H1 (cell line): Measurements from ENCODE around the gene LRFN3. TPM values are rescaled to one million over a fixed set of nuclear protein-coding genes. Genes with fewer than 3 reads are reported as not detected.

Experiments
- CTCF ChIA-PET: fragments of 300-600 bp; sonication (Branson Sonifier 250); formaldehyde crosslinking; loops from one replicate; lab custom pipeline; 2021; ENCODE audit not compliant: partially characterized antibody; lab: Charles Lee
- POLR2A ChIA-PET: fragments of 300-600 bp; sonication (Branson Sonifier 250); formaldehyde crosslinking; loops from one replicate; lab custom pipeline; 2021; ENCODE audit warnings: inconsistent platforms; ENCODE audit not compliant: partially characterized antibody; lab: Charles Lee
- DNase-seq, 2 experiments: peaks; one replicate each; pipeline versions ENCODE4 v3.0.0 to v3.0.0-alpha.2; 2010 to 2022; ENCODE audit warnings: low spot score in 2 of 2, low read depth in 1 of 2, mixed read lengths in 1 of 2
- FAIRE-seq: peaks from 2 replicates; lab custom pipeline; 2011; peaks lifted over from hg19 to GRCh38; lab: Jason Lieb, UNC
- H2AFZ ChIP-seq: 2 replicates; pipeline ENCODE4 v1.8.1; 2012; ENCODE audit warnings: low read length, inconsistent platforms
- H2AK5ac ChIP-seq: 2 replicates; pipeline ENCODE4 v1.6.1; 2013; ENCODE audit warnings: low read depth, low read length
- H2BK120ac ChIP-seq: replicated peaks from 2 replicates; pipeline ENCODE3; 2013; ENCODE audit warnings: low read depth, low read length, inconsistent platforms
- H2BK12ac ChIP-seq: 2 replicates; pipeline ENCODE4 v1.6.1; 2013; ENCODE audit warnings: low read depth, low read length
- H2BK15ac ChIP-seq: 2 replicates; pipeline ENCODE4 v1.6.1; 2013; ENCODE audit warnings: low read length
- H2BK20ac ChIP-seq: 2 replicates; pipeline ENCODE4 v1.6.1; 2013; ENCODE audit warnings: low read length
- H2BK5ac ChIP-seq: 2 replicates; pipeline ENCODE4 v1.6.1; 2013; ENCODE audit warnings: low read depth, low read length
- H3K14ac ChIP-seq: 2 replicates; pipeline ENCODE4 v1.6.1; 2013; ENCODE audit warnings: inconsistent platforms; ENCODE audit not compliant: insufficient read length
- H3K18ac ChIP-seq: 2 replicates; pipeline ENCODE4 v1.6.1; 2013; ENCODE audit warnings: low read length; ENCODE audit errors: extremely low read depth
- H3K23ac ChIP-seq: 2 replicates; pipeline ENCODE4 v1.6.1; 2013; ENCODE audit warnings: inconsistent platforms; ENCODE audit not compliant: insufficient read length
- H3K23me2 ChIP-seq: 2 replicates; pipeline ENCODE4 v1.6.1; 2013; ENCODE audit warnings: low read depth, low read length
- H3K27ac ChIP-seq: 2 replicates; pipeline ENCODE4 v1.6.1; 2011; ENCODE audit warnings: low read depth, low read length, inconsistent platforms
- H3K27me3 ChIP-seq, 4 experiments: replicated peaks in 1 of 4; 1 replicate in 1 of 4; 2 replicates in 3 of 4; pipeline versions ENCODE4 v1.6.1 to v1.8.1; 2011 to 2013; ENCODE audit warnings: low read length in 3 of 4, mild to moderate bottlenecking in 3 of 4, inconsistent platforms in 2 of 4, mixed read lengths in 2 of 4, moderate library complexity in 1 of 4; ENCODE audit not compliant: control insufficient read depth in 3 of 4, insufficient read depth in 3 of 4; ENCODE audit errors: extremely low read depth in 1 of 4
- H3K36me3 ChIP-seq, 4 experiments: 2 replicates each; pipeline versions ENCODE4 v1.6.1 to v1.8.1; 2011 to 2013; ENCODE audit warnings: mild to moderate bottlenecking in 4 of 4, low read length in 3 of 4, moderate library complexity in 2 of 4, control low read depth in 1 of 4, inconsistent platforms in 1 of 4; ENCODE audit not compliant: insufficient read depth in 4 of 4, control insufficient read depth in 2 of 4
- H3K4ac ChIP-seq: replicated peaks from 2 replicates; pipeline ENCODE3; 2013; ENCODE audit warnings: low read length, low read depth, mixed read lengths, inconsistent platforms; ENCODE audit not compliant: insufficient read length
- H3K4me1 ChIP-seq, 4 experiments: replicated peaks in 1 of 4; 1 replicate in 1 of 4; 2 replicates in 3 of 4; pipeline versions ENCODE4 v1.6.1 to v1.8.1; 2011 to 2013; ENCODE audit warnings: low read length in 3 of 4, inconsistent platforms in 2 of 4, mixed read lengths in 1 of 4; ENCODE audit not compliant: insufficient read depth in 4 of 4, control insufficient read depth in 3 of 4
- H3K4me2 ChIP-seq, 2 experiments: 2 replicates each; pipeline versions ENCODE4 v1.6.1 to v1.8.1; 2011 to 2013; ENCODE audit warnings: low read depth in 2 of 2, low read length in 2 of 2, control low read depth in 1 of 2, inconsistent platforms in 1 of 2, mild to moderate bottlenecking in 1 of 2; ENCODE audit not compliant: insufficient read depth in 1 of 2
- H3K4me3 ChIP-seq, 4 experiments: fragments of 200-600, 300-600 bp in 1 of 4; sonication (generic), shearing (Covaris generic), sonication (Bioruptor Twin) in 1 of 4; 2 replicates each; pipeline versions ENCODE4 v1.5.1 to v1.8.1; 2011 to 2016; ENCODE audit warnings: low read length in 4 of 4, low read depth in 3 of 4, control low read depth in 2 of 4, inconsistent platforms in 2 of 4, mild to moderate bottlenecking in 2 of 4, mixed read lengths in 1 of 4, moderate library complexity in 1 of 4; ENCODE audit not compliant: insufficient read depth in 2 of 4; ENCODE audit errors: extremely low read depth in 1 of 4
- H3K56ac ChIP-seq: replicated peaks from 2 replicates; pipeline ENCODE3; 2013; ENCODE audit warnings: low read depth, mild to moderate bottlenecking, mixed read lengths, low read length, inconsistent platforms; ENCODE audit not compliant: insufficient read length
- H3K79me1 ChIP-seq: 2 replicates; pipeline ENCODE4 v1.6.1; 2013; ENCODE audit warnings: low read depth, low read length, control low read depth
- H3K79me2 ChIP-seq, 2 experiments: 2 replicates each; pipeline versions ENCODE4 v1.6.1 to v1.8.1; 2012 to 2013; ENCODE audit warnings: low read length in 2 of 2, mild to moderate bottlenecking in 2 of 2, inconsistent platforms in 1 of 2; ENCODE audit not compliant: insufficient read depth in 2 of 2, control insufficient read depth in 1 of 2
- H3K9ac ChIP-seq, 4 experiments: replicated peaks in 1 of 4; 1 replicate in 1 of 4; 2 replicates in 3 of 4; pipeline versions ENCODE4 v1.6.1 to v1.8.1; 2011 to 2013; ENCODE audit warnings: low read depth in 3 of 4, low read length in 3 of 4, control low read depth in 2 of 4, mild to moderate bottlenecking in 2 of 4, moderate library complexity in 2 of 4, inconsistent platforms in 1 of 4; ENCODE audit errors: extremely low read depth in 1 of 4
- H3K9me3 ChIP-seq, 2 experiments: 2 replicates each; pipeline versions ENCODE4 v1.6.1 to v1.8.1; 2012 to 2013; ENCODE audit warnings: mild to moderate bottlenecking in 2 of 2, moderate library complexity in 2 of 2, control low read depth in 1 of 2, inconsistent platforms in 1 of 2, low read depth in 1 of 2, low read length in 1 of 2, mixed read lengths in 1 of 2; ENCODE audit not compliant: insufficient read depth in 2 of 2
- H4K20me1 ChIP-seq, 2 experiments: replicated peaks in 1 of 2; 2 replicates each; pipeline versions ENCODE3 to v1.8.1; 2011 to 2013; ENCODE audit warnings: inconsistent platforms in 2 of 2, low read length in 2 of 2, mild to moderate bottlenecking in 1 of 2; ENCODE audit not compliant: insufficient read depth in 2 of 2, control insufficient read depth in 1 of 2
- H4K5ac ChIP-seq: 2 replicates; pipeline ENCODE4 v1.6.1; 2013; ENCODE audit warnings: low read length, low read depth, mixed read lengths, inconsistent platforms; ENCODE audit not compliant: insufficient read length
- H4K8ac ChIP-seq: 2 replicates; pipeline ENCODE4 v1.8.0; 2013; ENCODE audit warnings: mild to moderate bottlenecking, moderate library complexity, low read length, inconsistent platforms; ENCODE audit not compliant: insufficient read depth; ENCODE audit errors: extremely low read depth
- H4K91ac ChIP-seq: replicated peaks from 2 replicates; pipeline ENCODE3; 2013; ENCODE audit warnings: low read length, mixed read lengths, inconsistent platforms; ENCODE audit not compliant: insufficient read length
- FOSL1 ChIP-seq: IDR thresholded peaks from 2 replicates; pipeline ENCODE4 v1.6.1; 2011; ENCODE audit warnings: mild to moderate bottlenecking, low read depth, low read length, moderate library complexity; ENCODE audit not compliant: insufficient read depth
- JUN ChIP-seq: IDR thresholded peaks from 2 replicates; pipeline ENCODE4 v1.6.1; 2011; ENCODE audit warnings: low read depth, mild to moderate bottlenecking, improper control_type of control experiment, low read length
- MAFK ChIP-seq: IDR thresholded peaks from 2 replicates; pipeline ENCODE4 v1.6.1; 2012; ENCODE audit warnings: low read depth, mild to moderate bottlenecking, improper control_type of control experiment, low read length
- POLR2AphosphoS5 ChIP-seq: IDR thresholded peaks from 2 replicates; pipeline ENCODE4 v1.6.1; 2011; ENCODE audit warnings: low read depth, low read length
- SIRT6 ChIP-seq: IDR thresholded peaks from one replicate; pipeline ENCODE4 v1.7.1; 2012; ENCODE audit warnings: low read length, inconsistent platforms
- ZNF274 ChIP-seq: IDR thresholded peaks from 2 replicates; pipeline ENCODE4 v1.7.0; 2012; ENCODE audit warnings: low read length, borderline replicate concordance; ENCODE audit errors: extremely low read depth
- WGBS, 2 experiments: shearing (Covaris generic) in 1 of 2; methylation state at CpG; one replicate each; pipeline versions ENCODE4 v1.1.6 to v1.1.7; 2013 to 2015; ENCODE audit warnings: low lambda C conversion rate in 2 of 2, mixed read lengths in 2 of 2, inconsistent platforms in 1 of 2, low coverage in 1 of 2, missing lambda C conversion rate in 1 of 2; ENCODE audit not compliant: insufficient replicate concordance in 2 of 2, insufficient coverage in 1 of 2, insufficient read length in 1 of 2; ENCODE audit errors: extremely low coverage in 1 of 2, missing lambda C conversion rate in 1 of 2; 5-methylcytosine and 5-hydroxymethylcytosine counted together
- polyA plus RNA-seq, 7 experiments: library from polyadenylated mRNA; depleted of rRNA in 3 of 7; stranded (reverse) in 5 of 7; unstranded in 2 of 7; fragments of >200 nt in 5 of 7; fragments of 200-250 nt in 2 of 7; gene quantifications; 1 replicate in 5 of 7; 2 replicates in 1 of 7; 4 replicates in 1 of 7; pipeline versions ENCODE4 v1.2.1 to v1.2.3, GENCODE V29; 2011 to 2013; ENCODE audit warnings: missing spikeins in 2 of 7, mixed read lengths in 2 of 7
- total RNA-seq: library from RNA; stranded (reverse); fragmentation: NEBNext Ultra II Directional; extraction: Animal tissue kit (Norgen Biotek cat#: 25700); gene quantifications from 2 replicates; pipeline ENCODE4 v1.2.1, GENCODE V29; 2021
- TF ChIP-seq, protein P1 (sequence below): IDR thresholded peaks from 2 replicates; pipeline ENCODE4 v1.6.1; 2011; ENCODE audit warnings: low read length, improper control_type of control experiment
- TF ChIP-seq, protein P2 (sequence below): IDR thresholded peaks from 2 replicates; pipeline ENCODE4 v1.6.1; 2012; ENCODE audit warnings: inconsistent platforms

LRFN3 gene
- total and polyA plus RNA-seq, 2 of the 8 experiments (the other 6 are each of a cell fraction or from before 2014, with no cell fraction given) = 4.6 to 16.8 TPM

DNA sequence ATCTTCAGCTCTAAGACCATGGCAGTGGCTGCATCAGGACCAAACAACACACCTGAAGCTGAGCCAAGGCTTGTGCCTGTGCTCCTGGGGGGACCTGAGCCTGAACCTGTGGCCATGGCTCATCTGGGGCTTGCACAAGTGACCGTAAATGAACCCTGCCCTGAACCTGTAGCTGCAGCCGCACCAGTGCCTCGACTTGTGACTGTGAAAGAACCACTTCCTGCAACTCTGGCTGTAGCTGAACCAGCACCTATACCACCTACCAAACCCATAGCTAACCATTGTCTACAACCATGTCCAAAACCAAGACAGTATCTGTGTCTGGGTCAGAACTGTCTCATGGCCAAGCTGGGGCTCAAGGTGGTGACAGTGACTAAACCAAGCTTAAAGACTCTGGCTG lies 30.6 kb downstream of the LRFN3 start:
- TF ChIP-seq JUN (no peak), ZNF274 (no peak), MAFK (no peak), FOSL1 (no peak), POLR2AphosphoS5 (no peak), SIRT6 (no peak)
- TF ChIP-seq, protein P1, sequence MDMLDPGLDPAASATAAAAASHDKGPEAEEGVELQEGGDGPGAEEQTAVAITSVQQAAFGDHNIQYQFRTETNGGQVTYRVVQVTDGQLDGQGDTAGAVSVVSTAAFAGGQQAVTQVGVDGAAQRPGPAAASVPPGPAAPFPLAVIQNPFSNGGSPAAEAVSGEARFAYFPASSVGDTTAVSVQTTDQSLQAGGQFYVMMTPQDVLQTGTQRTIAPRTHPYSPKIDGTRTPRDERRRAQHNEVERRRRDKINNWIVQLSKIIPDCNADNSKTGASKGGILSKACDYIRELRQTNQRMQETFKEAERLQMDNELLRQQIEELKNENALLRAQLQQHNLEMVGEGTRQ = no peak
- TF ChIP-seq, protein P2, sequence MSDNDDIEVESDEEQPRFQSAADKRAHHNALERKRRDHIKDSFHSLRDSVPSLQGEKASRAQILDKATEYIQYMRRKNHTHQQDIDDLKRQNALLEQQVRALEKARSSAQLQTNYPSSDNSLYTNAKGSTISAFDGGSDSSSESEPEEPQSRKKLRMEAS = no peak
- H3K79me2 ChIP-seq = no peaks in the 10 kb centered on the region
- H4K5ac ChIP-seq = no peak overlapping the region
- no peak overlapping the region for H3K4me2 ChIP-seq
- H3K9ac ChIP-seq = no peak overlapping the region
- H3K23ac ChIP-seq = no peak overlapping the region
- H4K20me1 ChIP-seq = peaks cover 0 to 6% of the 10 kb centered on the region in 2 experiments
- no peak overlapping the region for H2AK5ac ChIP-seq
- no peaks in the 10 kb centered on the region for H3K9me3 ChIP-seq
- no peak overlapping the region for H3K27ac ChIP-seq
- 0 out of 7 replicates have a peak, but pooled peaks cover 0 to 5% (median 0%) of the 10 kb centered on the region in 4 experiments for H3K27me3 ChIP-seq
- H4K91ac ChIP-seq = no peak overlapping the region
- no peak overlapping the region for H3K4ac ChIP-seq
- no peaks in the 10 kb centered on the region for H3K4me1 ChIP-seq
- H3K4me3 ChIP-seq = no peak overlapping the region
- no peak overlapping the region for H4K8ac ChIP-seq
- no peak overlapping the region for H3K14ac ChIP-seq
- FAIRE-seq (no peak), DNase-seq (no peak)
- no peak overlapping the region for H2BK12ac ChIP-seq
- H3K56ac ChIP-seq = no peak overlapping the region
- H2BK20ac ChIP-seq = no peak overlapping the region
- no peaks in the 10 kb centered on the region for H3K23me2 ChIP-seq
- H2BK15ac ChIP-seq = no peak overlapping the region
- H3K36me3 ChIP-seq = no peaks in the 10 kb centered on the region
- H2BK120ac ChIP-seq = no peak overlapping the region
- no peak overlapping the region for H2BK5ac ChIP-seq
- H3K18ac ChIP-seq = no peak overlapping the region
- H3K79me1 ChIP-seq = no peaks in the 10 kb centered on the region
- 66% methylated on average over 3 of the region's 3 CpGs; no CpG with 5 or more reads in 1 of the 2 experiments for WGBS, 2 experiments
- POLR2A ChIA-PET = no interaction called here
- H2AFZ ChIP-seq = no peak overlapping the region
- CTCF ChIA-PET = interaction anchor here (0.5 to 2.1 kb wide), 6 partner anchors 11 to 38 kb away, joined by 3 to 11 read pairs (median 4); no protein-coding TSS in a partner anchor
